Retinal pigment epithelial cell (primary cell): ENCODE measurements around the gene BCAS4.

Experiments
- DNase-seq: peaks from one replicate; pipeline ENCODE4 v3.0.0-alpha.2; 2010; ENCODE audit warnings: low read depth
- H3K4me3 ChIP-seq: 2 replicates; pipeline ENCODE4 v1.5.1; 2011; ENCODE audit warnings: mild to moderate bottlenecking, low read length, control low read depth, moderate library complexity
- TF ChIP-seq, protein P1 (sequence below): conservative IDR thresholded peaks from 2 replicates; pipeline ENCODE4 v1.5.1; 2011; ENCODE audit warnings: low read depth, low read length, control low read depth, inconsistent platforms

BCAS4 gene

GRCh38 chr20:50861012-50861411 is 66.2 kb downstream of the BCAS4 start:
- TF ChIP-seq, protein P1, sequence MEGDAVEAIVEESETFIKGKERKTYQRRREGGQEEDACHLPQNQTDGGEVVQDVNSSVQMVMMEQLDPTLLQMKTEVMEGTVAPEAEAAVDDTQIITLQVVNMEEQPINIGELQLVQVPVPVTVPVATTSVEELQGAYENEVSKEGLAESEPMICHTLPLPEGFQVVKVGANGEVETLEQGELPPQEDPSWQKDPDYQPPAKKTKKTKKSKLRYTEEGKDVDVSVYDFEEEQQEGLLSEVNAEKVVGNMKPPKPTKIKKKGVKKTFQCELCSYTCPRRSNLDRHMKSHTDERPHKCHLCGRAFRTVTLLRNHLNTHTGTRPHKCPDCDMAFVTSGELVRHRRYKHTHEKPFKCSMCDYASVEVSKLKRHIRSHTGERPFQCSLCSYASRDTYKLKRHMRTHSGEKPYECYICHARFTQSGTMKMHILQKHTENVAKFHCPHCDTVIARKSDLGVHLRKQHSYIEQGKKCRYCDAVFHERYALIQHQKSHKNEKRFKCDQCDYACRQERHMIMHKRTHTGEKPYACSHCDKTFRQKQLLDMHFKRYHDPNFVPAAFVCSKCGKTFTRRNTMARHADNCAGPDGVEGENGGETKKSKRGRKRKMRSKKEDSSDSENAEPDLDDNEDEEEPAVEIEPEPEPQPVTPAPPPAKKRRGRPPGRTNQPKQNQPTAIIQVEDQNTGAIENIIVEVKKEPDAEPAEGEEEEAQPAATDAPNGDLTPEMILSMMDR: no peak
- DNase-seq: no peak

GRCh38 chr20:50862546-50862945 is 67.7 kb downstream of the BCAS4 start:
- TF ChIP-seq, protein P1: no peak
- DNase-seq: no peak
- no peak overlapping the region for H3K4me3 ChIP-seq

More at GRCh38 chr20:50861012-50861411, 66.2 kb downstream of the BCAS4 start:
- H3K4me3 ChIP-seq: no peak overlapping the region

GRCh38 chr20:50865114-50865513 is 70.3 kb downstream of the BCAS4 start:
- H3K4me3 ChIP-seq: no peak overlapping the region
- TF ChIP-seq, protein P1: no peak
- DNase-seq: no peak

GRCh38 chr20:50865591-50865990 is 70.7 kb downstream of the BCAS4 start:
- TF ChIP-seq, protein P1: no peak
- DNase-seq: no peak
- no peak overlapping the region for H3K4me3 ChIP-seq

DNA sequence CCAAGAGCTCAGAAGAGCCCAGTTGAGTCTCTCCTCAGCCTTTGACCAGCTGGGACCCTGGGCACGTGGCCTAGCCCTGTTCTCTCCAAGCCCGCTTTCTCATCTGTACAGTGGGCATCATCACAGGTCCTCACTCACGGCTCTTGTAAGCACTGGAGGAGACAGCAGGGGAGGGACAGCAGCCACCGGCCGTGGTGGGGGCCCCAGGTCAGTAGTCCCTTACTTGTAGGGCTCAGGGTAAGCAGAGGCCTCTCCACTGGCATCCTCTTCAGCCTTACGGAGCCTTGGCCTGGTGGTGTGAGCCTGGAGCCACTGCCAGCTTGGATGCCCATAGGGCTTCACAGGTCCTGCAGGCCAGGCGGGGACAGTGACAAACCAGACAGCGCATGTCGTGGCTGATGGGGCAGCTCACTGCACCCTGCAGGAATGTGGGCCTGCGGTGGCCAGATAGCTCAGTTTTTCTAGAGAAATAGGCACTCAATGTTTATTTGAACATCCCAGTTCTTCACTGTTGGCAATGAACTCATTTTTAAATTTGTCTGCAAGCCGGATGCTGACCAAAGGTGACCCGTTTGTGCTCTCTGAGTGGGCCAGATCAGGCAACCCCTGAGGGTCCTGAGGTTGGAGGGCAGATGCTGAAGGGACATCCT is 71.3 kb downstream of the BCAS4 start:
- TF ChIP-seq, protein P1: no peak
- DNase-seq: no peak
- no peak overlapping the region for H3K4me3 ChIP-seq

- DNase-seq: no peak
- TF ChIP-seq, protein P1: no peak
- H3K4me3 ChIP-seq: no peak overlapping the region
These were observed 72.0 kb downstream of the BCAS4 start for GRCh38 chr20:50866831-50867230.

DNA sequence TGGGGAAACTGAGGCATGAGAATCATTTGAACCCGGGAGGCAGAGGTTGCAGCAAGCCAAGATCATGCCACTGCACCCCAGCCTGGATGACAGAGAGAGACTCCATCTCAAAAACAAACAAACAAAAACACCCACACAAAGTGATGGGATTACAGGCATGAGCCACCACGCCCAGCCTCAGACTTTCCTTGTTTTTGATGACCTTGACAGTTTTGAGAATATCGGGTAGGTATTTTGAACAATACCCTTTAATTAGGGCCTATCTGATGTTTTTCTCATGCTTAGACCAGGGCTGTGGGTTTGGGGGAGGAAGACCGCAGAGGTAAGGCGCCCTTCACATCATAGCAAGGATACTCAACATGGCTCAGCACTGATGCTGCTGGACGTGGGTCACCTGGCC is 72.9 kb downstream of the BCAS4 start:
- TF ChIP-seq, protein P1: no peak
- no peak for DNase-seq

More for the DNA sequence above, 72.9 kb downstream of the BCAS4 start:
- no peak overlapping the region for H3K4me3 ChIP-seq
